DOHH2 (cell line): Measurements from ENCODE around the gene CDH18.

Experiments used
- H3F3A ChIP-seq: fragments of 200-600 bp; sonication (generic), shearing (Covaris generic); 2 replicates; pipeline ENCODE4 v1.6.0; 2016; ENCODE audit warnings: antibody characterized with exemption, mild to moderate bottlenecking; ENCODE audit not compliant: control insufficient read depth, insufficient read depth
- H3K27ac ChIP-seq: fragments of 200-600 bp; sonication (generic); 2 replicates; pipeline ENCODE4 v1.5.1; 2014; ENCODE audit warnings: low read depth, mild to moderate bottlenecking, low read length, moderate library complexity
- H3K27me3 ChIP-seq: fragments of 200-600 bp; sonication (generic); 2 replicates; pipeline ENCODE4 v1.6.1; 2014; ENCODE audit warnings: mild to moderate bottlenecking, low read length, mixed read lengths; ENCODE audit not compliant: control insufficient read depth
- H3K36me3 ChIP-seq: fragments of 200-600 bp; sonication (generic); 2 replicates; pipeline ENCODE4 v1.6.1; 2014; ENCODE audit warnings: mild to moderate bottlenecking, low read length, moderate library complexity, mixed read lengths; ENCODE audit not compliant: control insufficient read depth
- H3K4me1 ChIP-seq: fragments of 200-600 bp; sonication (generic); 2 replicates; pipeline ENCODE4 v1.6.1; 2014; ENCODE audit warnings: mild to moderate bottlenecking, low read length, mixed read lengths; ENCODE audit not compliant: control insufficient read depth
- H3K4me2 ChIP-seq: fragments of 200-600 bp; sonication (generic); 2 replicates; pipeline ENCODE4 v1.6.0; 2014; ENCODE audit warnings: mild to moderate bottlenecking, low read length, moderate library complexity
- H3K4me3 ChIP-seq: fragments of 200-600 bp; sonication (generic); 2 replicates; pipeline ENCODE4 v1.5.1; 2014; ENCODE audit warnings: mild to moderate bottlenecking, low read length, mixed read lengths
- H3K79me2 ChIP-seq: fragments of 200-600 bp; sonication (generic); 2 replicates; pipeline ENCODE4 v1.6.1; 2014; ENCODE audit warnings: mild to moderate bottlenecking, low read length, mixed read lengths; ENCODE audit not compliant: control insufficient read depth
- H3K9me2 ChIP-seq: fragments of 200-600 bp; sonication (generic); replicated peaks from 2 replicates; pipeline ENCODE4 v1.6.1; 2014; ENCODE audit warnings: mild to moderate bottlenecking, low read length, mixed read lengths; ENCODE audit not compliant: control insufficient read depth
- H3K9me3 ChIP-seq: fragments of 200-600 bp; sonication (generic); 2 replicates; pipeline ENCODE4 v1.6.1; 2014; ENCODE audit warnings: antibody characterized with exemption, low read length, mixed read lengths; ENCODE audit not compliant: control insufficient read depth, insufficient read depth
- H4K20me1 ChIP-seq: fragments of 200-600 bp; sonication (generic); 2 replicates; pipeline ENCODE4 v1.6.0; 2014; ENCODE audit warnings: low read depth, mild to moderate bottlenecking, antibody characterized with exemption, low read length, moderate library complexity; ENCODE audit not compliant: control insufficient read depth, insufficient read depth
- CTCF ChIP-seq: fragments of 200-600 bp; sonication (generic); IDR thresholded peaks from one replicate; pipeline ENCODE4 v1.5.1; 2014; ENCODE audit warnings: antibody characterized with exemption, mild to moderate bottlenecking, low read depth, low read length; ENCODE audit not compliant: poor library complexity, severe bottlenecking
- EZH2phosphoT487 ChIP-seq: fragments of 200-600 bp; sonication (generic); IDR thresholded peaks from 2 replicates; pipeline ENCODE4 v1.6.1; 2017; ENCODE audit warnings: borderline replicate concordance, mild to moderate bottlenecking, antibody characterized with exemption, low read length, moderate library complexity, mixed read lengths

Gene CDH18

DNA sequence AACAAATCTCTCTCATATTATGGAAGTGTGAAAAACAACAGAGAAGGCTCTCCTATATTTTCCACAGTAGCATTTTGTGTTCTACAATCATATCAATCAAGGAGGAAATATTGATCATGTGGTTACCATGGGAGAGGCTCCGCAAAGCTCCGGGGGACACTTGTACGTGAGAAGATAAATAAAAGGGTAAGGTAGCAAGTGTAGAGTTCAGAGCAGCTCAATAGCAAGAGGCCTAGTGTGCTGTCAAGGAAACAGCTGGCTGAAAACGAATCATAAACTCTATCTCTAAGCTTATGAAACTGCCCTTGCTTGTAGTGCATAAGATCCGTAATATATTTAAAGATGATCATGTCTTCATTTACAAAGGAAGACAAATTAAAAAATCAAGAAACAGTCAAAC lies 57.5 kb downstream of the CDH18 start:
- Histone ChIP-seq H3F3A (no peaks in the 10 kb centered on the region), H3K36me3 (no peaks in the 10 kb centered on the region), H3K9me3 (no peaks in the 10 kb centered on the region), H3K79me2 (no peaks in the 10 kb centered on the region), H3K4me1 (no peaks in the 10 kb centered on the region), H3K4me3 (no peak overlapping the region), H3K9me2 (no peaks in the 10 kb centered on the region), H3K27ac (no peak overlapping the region), H3K4me2 (no peak overlapping the region), H3K27me3 (no peaks in the 10 kb centered on the region), H4K20me1 (no peaks in the 10 kb centered on the region)
- TF ChIP-seq EZH2phosphoT487 (no peak), CTCF (no peak)

GRCh38 chr5:19928562-19929421 lies 59.2 kb downstream of the CDH18 start:
- H3K27ac ChIP-seq = no peak overlapping the region
- no peaks in the 10 kb centered on the region for H3F3A ChIP-seq
- H3K79me2 ChIP-seq = no peaks in the 10 kb centered on the region
- no peaks in the 10 kb centered on the region for H3K9me3 ChIP-seq
- no peaks in the 10 kb centered on the region for H4K20me1 ChIP-seq
- H3K4me2 ChIP-seq = no peak overlapping the region
- H3K9me2 ChIP-seq = no peaks in the 10 kb centered on the region
- H3K4me1 ChIP-seq = no peaks in the 10 kb centered on the region
- H3K4me3 ChIP-seq = no peak overlapping the region
- no peak for TF ChIP-seq CTCF
- TF ChIP-seq EZH2phosphoT487 = no peak
- H3K36me3 ChIP-seq = no peaks in the 10 kb centered on the region
- no peaks in the 10 kb centered on the region for H3K27me3 ChIP-seq

- H3K79me2 ChIP-seq = no peaks in the 10 kb centered on the region
- no peaks in the 10 kb centered on the region for H3K27me3 ChIP-seq
- H4K20me1 ChIP-seq = no peaks in the 10 kb centered on the region
- H3K4me1 ChIP-seq = no peaks in the 10 kb centered on the region
- no peaks in the 10 kb centered on the region for H3F3A ChIP-seq
- no peaks in the 10 kb centered on the region for H3K9me2 ChIP-seq
- H3K4me3 ChIP-seq = no peak overlapping the region
- H3K27ac ChIP-seq = no peak overlapping the region
- H3K4me2 ChIP-seq = no peak overlapping the region
- H3K36me3 ChIP-seq = no peaks in the 10 kb centered on the region
- H3K9me3 ChIP-seq = no peaks in the 10 kb centered on the region
- TF ChIP-seq CTCF = no peak
- TF ChIP-seq EZH2phosphoT487 = no peak
Measured at GRCh38 chr5:19927919-19928318, 60.1 kb downstream of the CDH18 start.
